ENCODE data around the gene DOCK1.

DOCK1 gene

DNA sequence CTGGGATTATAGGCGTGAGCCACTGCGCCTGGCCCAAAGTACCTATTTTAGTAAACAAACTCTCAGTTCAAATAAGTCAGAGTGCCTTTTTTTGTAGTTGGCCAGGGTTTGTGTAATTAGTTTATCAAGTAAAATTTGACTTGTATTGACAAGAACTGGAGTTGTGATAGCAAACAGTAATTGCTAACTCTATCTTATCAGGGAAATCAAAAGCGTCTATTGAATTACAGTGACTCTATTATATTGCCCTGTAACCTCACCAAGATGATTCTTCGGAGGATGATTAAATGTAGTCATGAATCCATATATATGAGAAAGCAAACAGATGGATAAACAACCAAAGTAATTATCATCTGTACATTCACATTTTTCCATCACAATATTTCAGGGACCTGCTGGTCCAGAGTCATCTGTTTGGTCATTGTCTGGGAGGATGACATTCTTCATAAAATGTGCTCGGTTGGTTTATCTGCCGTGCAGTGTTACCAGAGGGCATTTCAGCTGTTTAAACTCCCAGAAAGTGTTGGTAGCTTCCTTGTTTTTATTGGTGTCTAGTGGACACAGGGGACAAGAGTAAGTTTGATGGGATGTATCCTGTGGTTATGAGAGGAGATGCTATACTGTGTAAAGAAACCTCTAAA lies 35.6 kb downstream of the DOCK1 start:
- Histone ChIP-seq H3K27ac (ENCODE audit: low read length) (no peak overlapping the region), H3K4me1 (ENCODE audit: control insufficient read depth, low read depth, low read length) (peaks cover 3% of the 10 kb centered on the region), H3K9me3 (ENCODE audit: control insufficient read depth, low read depth, low read length) (no peaks in the 10 kb centered on the region), H3K36me3 (ENCODE audit: control insufficient read depth, low read depth, low read length) (no peaks in the 10 kb centered on the region), H3K27me3 (ENCODE audit: control insufficient read depth, insufficient read depth, low read length) (no peaks in the 10 kb centered on the region), H3K4me3 (ENCODE audit: low read length) (no peak overlapping the region), H3K9ac (ENCODE audit: low read length) (no peak overlapping the region)

DNA sequence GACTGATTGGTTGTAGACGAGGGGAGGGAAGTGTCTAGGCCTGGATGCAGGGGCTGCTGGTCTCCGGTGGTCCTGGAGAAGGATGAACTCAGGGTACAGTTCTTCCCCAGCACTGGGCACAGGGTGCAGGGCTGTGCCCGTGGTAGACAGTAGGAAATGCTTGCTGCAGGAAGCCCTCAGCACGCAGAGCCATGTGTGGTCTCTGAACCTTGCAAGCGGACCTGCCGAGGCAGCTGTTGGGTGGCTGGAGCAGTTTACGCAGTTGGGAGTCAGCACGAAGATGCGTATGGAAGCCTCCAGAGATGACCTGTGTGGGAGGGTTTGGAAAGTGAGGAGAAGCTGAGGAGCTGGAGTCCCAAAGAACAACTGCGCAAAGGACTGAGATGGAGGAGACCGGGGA lies 39.0 kb downstream of the DOCK1 start:
- Histone ChIP-seq H3K9ac (ENCODE audit: low read length) (no peak overlapping the region), H3K27ac (ENCODE audit: low read length) (no peak overlapping the region), H3K4me3 (ENCODE audit: low read length) (no peak overlapping the region), H3K36me3 (ENCODE audit: control insufficient read depth, low read depth, low read length) (no peaks in the 10 kb centered on the region), H3K4me1 (ENCODE audit: control insufficient read depth, low read depth, low read length) (peaks cover 3% of the 10 kb centered on the region), H3K9me3 (ENCODE audit: control insufficient read depth, low read depth, low read length) (no peaks in the 10 kb centered on the region), H3K27me3 (ENCODE audit: control insufficient read depth, insufficient read depth, low read length) (no peaks in the 10 kb centered on the region)

DNA sequence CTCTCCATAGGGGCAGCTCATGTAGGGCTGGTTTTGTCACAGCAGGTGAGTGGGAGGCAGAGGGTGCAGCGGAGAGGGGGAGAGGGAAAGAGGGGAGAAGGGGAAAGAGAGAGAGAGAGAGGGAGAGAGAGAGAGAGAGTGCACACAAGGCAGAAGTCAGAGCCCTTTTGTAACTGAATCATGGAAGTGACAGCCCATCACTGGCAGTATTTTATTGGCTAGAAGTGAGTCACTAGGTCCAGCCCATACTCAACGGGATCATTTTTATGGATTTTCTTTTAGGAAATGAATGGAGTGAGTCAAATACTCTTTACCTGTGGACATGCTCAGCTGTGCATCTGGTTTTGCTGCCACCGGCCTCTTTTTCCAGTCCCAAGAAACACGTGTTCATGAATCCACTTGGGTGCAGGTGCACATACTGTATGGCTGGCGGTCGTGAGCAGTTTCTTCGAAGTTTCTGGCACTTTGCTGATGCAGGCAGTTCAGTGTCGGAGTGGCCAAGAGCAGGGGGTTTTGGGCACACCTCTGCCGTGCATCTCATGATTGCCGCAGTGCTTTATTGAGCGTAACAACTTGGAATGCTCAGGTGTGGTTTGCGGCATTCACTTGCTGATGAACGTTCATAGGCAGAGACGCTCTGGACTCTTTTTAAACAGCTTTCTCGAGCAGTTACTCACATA lies 40.3 kb downstream of the DOCK1 start:
- Histone ChIP-seq H3K36me3 (ENCODE audit: control insufficient read depth, low read depth, low read length) (no peaks in the 10 kb centered on the region), H3K4me3 (ENCODE audit: low read length) (no peak overlapping the region), H3K4me1 (ENCODE audit: control insufficient read depth, low read depth, low read length) (no peaks in the 10 kb centered on the region)

DNA sequence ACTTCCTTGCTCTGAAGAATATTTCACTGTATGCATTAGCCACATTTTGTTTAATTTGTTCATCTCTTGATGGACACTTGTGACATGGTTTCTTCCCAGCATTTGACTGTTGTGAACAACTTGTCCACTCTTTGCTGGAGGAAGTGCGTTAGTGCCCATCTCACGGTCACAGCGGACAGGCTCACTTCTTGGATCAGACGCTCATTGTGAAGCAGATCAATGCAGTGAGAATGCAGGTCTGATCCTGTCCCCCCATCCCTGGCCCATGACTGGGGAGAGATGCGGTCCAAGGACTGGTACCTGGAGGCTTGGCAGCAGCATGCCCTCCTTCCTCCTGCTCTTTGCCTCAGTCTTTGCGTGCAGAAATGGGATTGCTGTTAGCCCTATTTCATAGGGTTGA lies 41.5 kb downstream of the DOCK1 start:
- no peak overlapping the region for H3K27ac ChIP-seq (ENCODE audit: low read length)

More for the DNA sequence above, 40.3 kb downstream of the DOCK1 start:
- H3K9me3 ChIP-seq (ENCODE audit: control insufficient read depth, low read depth, low read length) = peaks cover under 1% of the 10 kb centered on the region
- no peak overlapping the region for H3K9ac ChIP-seq (ENCODE audit: low read length)
- no peaks in the 10 kb centered on the region for H3K27me3 ChIP-seq (ENCODE audit: control insufficient read depth, insufficient read depth, low read length)
- H3K27ac ChIP-seq (ENCODE audit: low read length) = no peak overlapping the region

DNA sequence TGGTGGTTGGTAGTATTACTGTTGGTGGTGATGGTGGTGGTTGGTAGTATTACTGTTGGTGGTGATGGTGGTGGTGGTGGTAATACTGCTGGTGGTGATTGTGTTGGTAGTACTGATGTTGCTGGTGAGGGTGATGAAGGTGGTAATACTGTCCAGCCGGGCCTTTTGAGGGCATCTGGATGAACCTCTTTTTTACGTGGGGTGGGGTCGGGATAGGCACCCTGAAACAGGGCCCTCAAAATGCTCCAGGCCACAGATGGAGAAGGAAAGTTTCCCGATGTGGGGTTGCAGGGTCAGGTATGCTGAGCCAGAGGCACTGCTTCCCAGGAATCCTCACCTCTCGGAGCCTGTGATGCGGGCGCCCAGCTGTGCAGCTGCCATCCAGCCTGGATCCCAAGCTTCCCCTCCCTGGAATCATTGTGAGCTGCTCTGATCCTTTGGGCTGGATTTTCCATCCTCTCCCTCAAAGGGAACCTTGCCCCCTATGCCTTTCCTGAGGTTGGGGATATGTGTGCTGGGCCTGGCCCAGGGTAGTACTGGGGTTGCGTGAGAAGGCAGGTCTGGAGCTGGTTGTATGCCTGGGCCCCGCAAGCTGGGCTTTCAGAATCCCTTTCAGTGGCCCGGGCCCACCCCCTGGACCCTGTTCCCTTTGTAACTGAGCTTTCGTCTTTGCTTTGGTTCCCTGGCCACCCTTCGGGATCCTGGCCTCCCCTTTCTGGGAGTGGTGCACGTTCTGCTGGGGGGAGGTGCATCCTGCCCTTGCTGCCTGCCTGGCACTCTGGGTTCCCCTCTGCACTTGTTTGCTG lies 43.3 kb downstream of the DOCK1 start:
- Histone ChIP-seq H3K27me3 (ENCODE audit: control insufficient read depth, insufficient read depth, low read length) (no peaks in the 10 kb centered on the region), H3K9ac (ENCODE audit: low read length) (no peak overlapping the region), H3K36me3 (ENCODE audit: control insufficient read depth, low read depth, low read length) (no peaks in the 10 kb centered on the region), H3K4me3 (ENCODE audit: low read length) (no peak overlapping the region), H3K27ac (ENCODE audit: low read length) (no peak overlapping the region), H3K9me3 (ENCODE audit: control insufficient read depth, low read depth, low read length) (peaks cover 20% of the 10 kb centered on the region), H3K4me1 (ENCODE audit: control insufficient read depth, low read depth, low read length) (no peaks in the 10 kb centered on the region)

More for the DNA sequence above, 41.5 kb downstream of the DOCK1 start:
- Histone ChIP-seq H3K36me3 (ENCODE audit: control insufficient read depth, low read depth, low read length) (no peaks in the 10 kb centered on the region), H3K9me3 (ENCODE audit: control insufficient read depth, low read depth, low read length) (peaks cover 12% of the 10 kb centered on the region), H3K4me1 (ENCODE audit: control insufficient read depth, low read depth, low read length) (no peaks in the 10 kb centered on the region), H3K9ac (ENCODE audit: low read length) (no peak overlapping the region), H3K27me3 (ENCODE audit: control insufficient read depth, insufficient read depth, low read length) (no peaks in the 10 kb centered on the region), H3K4me3 (ENCODE audit: low read length) (no peak overlapping the region)

DNA sequence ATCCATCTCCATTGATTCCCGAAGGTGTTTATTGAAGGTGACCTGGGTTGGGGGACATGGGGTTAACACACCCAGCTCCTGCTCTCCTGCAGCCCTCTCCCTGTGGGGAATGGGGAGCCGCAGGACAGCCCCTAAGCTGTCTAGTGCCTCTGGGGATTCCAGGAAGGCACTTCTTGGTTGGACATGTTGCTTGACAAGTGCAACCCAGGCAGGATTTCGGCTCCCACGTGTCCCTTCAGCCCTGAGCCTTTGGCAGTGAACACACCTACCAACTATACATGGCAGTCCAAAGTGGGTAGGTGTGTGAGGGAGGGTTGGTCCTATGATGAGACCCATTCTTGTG lies 43.9 kb downstream of the DOCK1 start:
- no peaks in the 10 kb centered on the region for H3K4me1 ChIP-seq (ENCODE audit: control insufficient read depth, low read depth, low read length)
- no peaks in the 10 kb centered on the region for H3K36me3 ChIP-seq (ENCODE audit: control insufficient read depth, low read depth, low read length)
- H3K9me3 ChIP-seq (ENCODE audit: control insufficient read depth, low read depth, low read length) = peaks cover 20% of the 10 kb centered on the region
- no peak overlapping the region for H3K4me3 ChIP-seq (ENCODE audit: low read length)
- no peak overlapping the region for H3K27ac ChIP-seq (ENCODE audit: low read length)
- H3K27me3 ChIP-seq (ENCODE audit: control insufficient read depth, insufficient read depth, low read length) = no peaks in the 10 kb centered on the region
- H3K9ac ChIP-seq (ENCODE audit: low read length) = no peak overlapping the region

DNA sequence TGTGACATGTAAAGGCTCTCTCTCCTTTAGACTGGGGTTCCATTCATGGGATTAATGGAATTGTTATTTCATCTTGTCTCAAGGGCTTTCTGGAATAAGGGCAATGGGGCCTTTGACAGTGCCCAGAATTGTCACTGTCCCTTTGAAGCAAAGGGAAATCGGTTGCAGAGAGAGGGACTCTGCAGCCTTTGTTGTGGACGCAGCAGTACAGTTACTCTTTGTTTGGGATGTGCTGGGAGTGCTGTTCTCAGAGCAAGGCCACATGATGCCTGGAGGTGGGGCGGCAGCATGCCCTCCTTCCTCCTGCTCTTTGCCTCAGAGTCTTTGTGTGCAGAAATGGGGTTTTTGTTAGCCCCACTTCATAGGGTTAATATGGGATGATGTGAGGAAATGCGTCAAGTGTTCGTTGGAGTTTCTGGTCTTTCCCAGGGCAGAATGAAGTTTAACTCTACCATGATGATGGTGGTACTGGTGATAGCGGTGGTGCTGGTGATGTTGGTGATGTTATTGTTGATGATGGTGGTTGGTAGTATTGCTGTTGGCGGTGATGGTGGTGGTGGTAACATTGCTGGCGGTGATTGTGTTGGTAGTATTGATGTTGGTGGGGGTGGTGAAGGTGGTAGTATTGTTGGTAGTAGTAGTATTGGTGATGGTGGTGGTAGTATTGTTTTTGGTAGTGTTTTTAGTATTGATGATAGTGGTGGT lies 45.3 kb downstream of the DOCK1 start:
- no peaks in the 10 kb centered on the region for H3K27me3 ChIP-seq (ENCODE audit: control insufficient read depth, insufficient read depth, low read length)
- H3K9ac ChIP-seq (ENCODE audit: low read length) = no peak overlapping the region
- no peak overlapping the region for H3K27ac ChIP-seq (ENCODE audit: low read length)
- H3K9me3 ChIP-seq (ENCODE audit: control insufficient read depth, low read depth, low read length) = peaks cover 20% of the 10 kb centered on the region
- no peaks in the 10 kb centered on the region for H3K36me3 ChIP-seq (ENCODE audit: control insufficient read depth, low read depth, low read length)
- no peaks in the 10 kb centered on the region for H3K4me1 ChIP-seq (ENCODE audit: control insufficient read depth, low read depth, low read length)
- H3K4me3 ChIP-seq (ENCODE audit: low read length) = no peak overlapping the region

DNA sequence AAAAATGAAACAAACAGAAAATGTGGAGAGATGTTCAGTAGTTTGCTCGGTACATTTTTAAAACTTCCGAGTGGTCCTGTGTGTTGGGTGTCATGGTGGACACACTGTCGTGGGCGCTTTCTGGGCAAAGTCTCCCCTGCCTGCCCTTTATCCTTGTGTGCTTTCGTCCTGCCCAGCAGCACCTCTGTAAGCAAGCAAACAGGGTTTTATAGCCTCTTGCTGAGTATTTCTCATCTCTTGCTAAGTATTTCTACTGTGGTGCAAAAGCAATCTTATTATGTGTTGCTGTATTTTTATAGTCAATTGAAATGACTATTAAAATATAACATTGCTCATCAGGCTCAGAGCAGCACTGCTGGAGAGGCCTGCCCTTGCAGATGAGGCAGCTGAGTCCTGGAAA lies 48.7 kb downstream of the DOCK1 start:
- H3K9ac ChIP-seq (ENCODE audit: low read length) = no peak overlapping the region
- no peak overlapping the region for H3K4me3 ChIP-seq (ENCODE audit: low read length)
- H3K27ac ChIP-seq (ENCODE audit: low read length) = no peak overlapping the region
- no peaks in the 10 kb centered on the region for H3K27me3 ChIP-seq (ENCODE audit: control insufficient read depth, insufficient read depth, low read length)
- no peaks in the 10 kb centered on the region for H3K36me3 ChIP-seq (ENCODE audit: control insufficient read depth, low read depth, low read length)
- no peaks in the 10 kb centered on the region for H3K4me1 ChIP-seq (ENCODE audit: control insufficient read depth, low read depth, low read length)
- peaks cover 20% of the 10 kb centered on the region for H3K9me3 ChIP-seq (ENCODE audit: control insufficient read depth, low read depth, low read length)

DNA sequence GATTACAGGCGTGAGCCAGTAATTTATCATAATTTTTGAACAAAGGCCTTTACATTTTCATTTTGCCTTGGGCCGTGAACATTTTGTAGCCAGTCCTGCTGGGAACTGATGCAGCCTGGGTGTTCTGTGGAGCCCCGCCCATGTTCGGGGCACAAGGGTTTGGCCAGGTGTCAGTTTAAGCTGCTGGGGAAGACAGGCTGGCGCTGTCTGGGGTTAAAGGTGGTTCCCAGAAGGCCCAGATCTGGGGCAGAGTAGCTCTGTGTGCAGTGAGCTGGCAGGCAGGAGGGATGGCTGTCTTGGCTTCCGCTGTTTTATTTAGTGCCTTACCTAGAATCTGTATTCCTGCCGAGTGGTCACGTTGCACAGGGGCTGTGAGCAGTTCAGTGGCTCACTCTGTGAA lies 50.2 kb downstream of the DOCK1 start:
- H3K4me1 ChIP-seq (ENCODE audit: control insufficient read depth, low read depth, low read length) = no peaks in the 10 kb centered on the region
- H3K27me3 ChIP-seq (ENCODE audit: control insufficient read depth, insufficient read depth, low read length) = no peaks in the 10 kb centered on the region
- H3K9ac ChIP-seq (ENCODE audit: low read length) = no peak overlapping the region
- H3K9me3 ChIP-seq (ENCODE audit: control insufficient read depth, low read depth, low read length) = peaks cover 20% of the 10 kb centered on the region
- no peak overlapping the region for H3K4me3 ChIP-seq (ENCODE audit: low read length)
- H3K36me3 ChIP-seq (ENCODE audit: control insufficient read depth, low read depth, low read length) = no peaks in the 10 kb centered on the region
- no peak overlapping the region for H3K27ac ChIP-seq (ENCODE audit: low read length)

DNA sequence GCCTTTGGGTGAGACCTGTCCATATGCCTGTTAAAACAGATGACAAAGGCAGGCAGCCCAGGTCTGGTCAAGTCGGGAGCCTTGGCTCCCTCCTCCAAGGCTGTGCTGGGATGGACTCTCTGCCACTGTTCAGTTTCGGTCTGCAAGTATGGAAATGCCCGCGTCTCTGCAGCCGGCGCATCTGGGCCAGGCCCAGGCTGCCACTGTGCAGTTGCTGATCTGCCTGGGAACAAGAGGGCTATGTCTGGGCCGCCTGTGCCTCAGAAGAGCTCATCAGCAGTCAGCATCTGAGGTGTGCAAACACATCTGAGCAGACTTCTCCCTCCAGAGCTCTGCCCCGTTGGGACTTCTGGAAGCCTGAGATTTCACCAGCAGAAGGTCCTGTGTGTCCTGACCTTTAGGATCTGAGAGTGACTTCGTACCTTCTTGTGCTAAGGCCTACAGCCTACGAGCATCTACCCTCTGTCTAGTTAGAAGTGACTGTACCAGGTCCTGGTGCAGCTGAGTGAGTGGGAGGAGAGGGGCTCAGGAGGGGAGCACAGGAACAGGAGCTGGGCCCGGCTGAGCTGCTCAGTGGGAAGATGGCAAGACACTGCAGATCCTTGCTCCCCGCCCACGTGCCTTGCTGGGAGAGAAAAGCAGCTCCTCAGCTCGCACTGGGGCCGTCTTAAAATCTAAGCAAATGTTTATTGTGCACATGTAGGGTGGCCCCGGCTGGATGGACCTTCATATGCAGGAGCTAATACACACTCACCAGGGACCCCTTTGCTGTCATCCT lies 50.9 kb downstream of the DOCK1 start:
- peaks cover 14% of the 10 kb centered on the region for H3K9me3 ChIP-seq (ENCODE audit: control insufficient read depth, low read depth, low read length)
- H3K4me3 ChIP-seq (ENCODE audit: low read length) = no peak overlapping the region
- H3K9ac ChIP-seq (ENCODE audit: low read length) = no peak overlapping the region
- H3K36me3 ChIP-seq (ENCODE audit: control insufficient read depth, low read depth, low read length) = no peaks in the 10 kb centered on the region
- no peaks in the 10 kb centered on the region for H3K27me3 ChIP-seq (ENCODE audit: control insufficient read depth, insufficient read depth, low read length)
- no peak overlapping the region for H3K27ac ChIP-seq (ENCODE audit: low read length)
- no peaks in the 10 kb centered on the region for H3K4me1 ChIP-seq (ENCODE audit: control insufficient read depth, low read depth, low read length)

DNA sequence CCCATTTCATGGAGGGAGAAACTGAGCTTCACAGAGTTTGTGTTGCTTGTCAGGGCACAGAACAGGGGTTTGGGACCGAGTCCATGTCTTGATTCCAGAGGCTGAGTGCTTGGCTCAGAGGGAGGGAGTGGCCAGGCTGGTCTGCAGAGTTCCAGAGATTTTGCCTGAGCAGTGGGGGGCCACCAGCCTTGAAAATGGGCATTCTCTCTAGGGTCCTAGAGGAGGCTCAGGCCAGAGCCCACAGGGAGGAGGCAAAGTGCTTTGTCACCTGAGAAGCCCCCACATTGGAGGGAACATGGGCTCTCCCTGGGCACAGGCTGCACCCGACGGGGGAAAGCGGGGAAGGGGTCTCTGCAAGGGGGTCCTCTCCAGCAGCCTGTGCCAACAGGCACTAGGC lies 51.5 kb downstream of the DOCK1 start:
- Histone ChIP-seq H3K9me3 (ENCODE audit: control insufficient read depth, low read depth, low read length) (peaks cover 9% of the 10 kb centered on the region), H3K4me3 (ENCODE audit: low read length) (no peak overlapping the region), H3K9ac (ENCODE audit: low read length) (no peak overlapping the region), H3K27me3 (ENCODE audit: control insufficient read depth, insufficient read depth, low read length) (no peaks in the 10 kb centered on the region), H3K36me3 (ENCODE audit: control insufficient read depth, low read depth, low read length) (no peaks in the 10 kb centered on the region), H3K4me1 (ENCODE audit: control insufficient read depth, low read depth, low read length) (no peaks in the 10 kb centered on the region), H3K27ac (ENCODE audit: low read length) (no peak overlapping the region)
